ENCODE results near the gene PCDHA3.
A peak's percentile ranks its signal among the peaks of the same experiment; 100 is the strongest.
"Not testable (repeated sequence)": the region's sequence is repeated elsewhere in the genome, so short reads cannot be mapped to it uniquely, and the experiment has no call there.

PCDHA3 gene

GRCh38 chr5:140800816-140801493 is at the start of gene PCDHA3:
Gene PCDHA3, plus strand, starts transcription at chr5:140801057.
- no peak within 1 kb of the TSS for H3K27ac ChIP-seq (ENCODE audit: low read depth, low read length)
- no peak within 1 kb of the TSS for H3K9ac ChIP-seq (ENCODE audit: low read depth in 1 of 2, low read length in 2 of 2)
- H3K9me3 ChIP-seq (ENCODE audit: control insufficient read depth in 1 of 2, low read length in 2 of 2), result peaks cover 21 to 23% of the 10 kb centered on the region in 2 donors
- no peaks in the 10 kb centered on the region for H3K36me3 ChIP-seq (ENCODE audit: control insufficient read depth in 1 of 2, insufficient read depth in 2 of 2, low read length in 2 of 2)
- peak within 1 kb of the TSS; percentile 6 to 23 for H3K4me3 ChIP-seq (ENCODE audit: low read depth in 1 of 2, low read length in 2 of 2)
- H3K27me3 ChIP-seq (ENCODE audit: control insufficient read depth in 1 of 2, insufficient read depth in 2 of 2, low read length in 2 of 2), result no peaks in the 10 kb centered on the region
- H3K4me1 ChIP-seq (ENCODE audit: control insufficient read depth in 1 of 2, insufficient read depth in 2 of 2, low read length in 2 of 2), result no peaks in the 10 kb centered on the region

- Histone ChIP-seq H3K4me1 (ENCODE audit: control insufficient read depth in 1 of 2, insufficient read depth in 2 of 2, low read length in 2 of 2) (no peaks in the 10 kb centered on the region), H3K27ac (ENCODE audit: low read depth, low read length) (no peak overlapping the region), H3K9me3 (ENCODE audit: control insufficient read depth in 1 of 2, low read length in 2 of 2) (peaks cover 39 to 45% of the 10 kb centered on the region in 2 donors), H3K4me3 (ENCODE audit: low read depth in 1 of 2, low read length in 2 of 2) (no peak overlapping the region), H3K9ac (ENCODE audit: low read depth in 1 of 2, low read length in 2 of 2) (no peak overlapping the region), H3K36me3 (ENCODE audit: control insufficient read depth in 1 of 2, insufficient read depth in 2 of 2, low read length in 2 of 2) (no peaks in the 10 kb centered on the region), H3K27me3 (ENCODE audit: control insufficient read depth in 1 of 2, insufficient read depth in 2 of 2, low read length in 2 of 2) (no peaks in the 10 kb centered on the region)
Observed at GRCh38 chr5:140753561-140753960, 47.3 kb upstream of the PCDHA3 start.

GRCh38 chr5:140764177-140764973 is 36.5 kb upstream of the PCDHA3 start:
- Histone ChIP-seq H3K9ac (ENCODE audit: low read depth in 1 of 2, low read length in 2 of 2) (no peak overlapping the region), H3K4me3 (ENCODE audit: low read depth in 1 of 2, low read length in 2 of 2) (no peak overlapping the region), H3K36me3 (ENCODE audit: control insufficient read depth in 1 of 2, insufficient read depth in 2 of 2, low read length in 2 of 2) (no peaks in the 10 kb centered on the region), H3K27me3 (ENCODE audit: control insufficient read depth in 1 of 2, insufficient read depth in 2 of 2, low read length in 2 of 2) (no peaks in the 10 kb centered on the region), H3K9me3 (ENCODE audit: control insufficient read depth in 1 of 2, low read length in 2 of 2) (peaks cover 53 to 66% of the 10 kb centered on the region in 2 donors), H3K4me1 (ENCODE audit: control insufficient read depth in 1 of 2, insufficient read depth in 2 of 2, low read length in 2 of 2) (no peaks in the 10 kb centered on the region), H3K27ac (ENCODE audit: low read depth, low read length) (no peak overlapping the region)

- peaks cover 55 to 78% of the 10 kb centered on the region in 2 donors for H3K9me3 ChIP-seq (ENCODE audit: control insufficient read depth in 1 of 2, low read length in 2 of 2)
Observed at GRCh38 chr5:140767444-140767843, 33.4 kb upstream of the PCDHA3 start.

GRCh38 chr5:140780512-140780911 is 20.3 kb upstream of the PCDHA3 start:
- Histone ChIP-seq H3K27ac (ENCODE audit: low read depth, low read length) (no peak overlapping the region), H3K36me3 (ENCODE audit: control insufficient read depth in 1 of 2, insufficient read depth in 2 of 2, low read length in 2 of 2) (no peaks in the 10 kb centered on the region), H3K9me3 (ENCODE audit: control insufficient read depth in 1 of 2, low read length in 2 of 2) (peaks cover 30 to 35% of the 10 kb centered on the region in 2 donors), H3K4me1 (ENCODE audit: control insufficient read depth in 1 of 2, insufficient read depth in 2 of 2, low read length in 2 of 2) (no peaks in the 10 kb centered on the region), H3K4me3 (ENCODE audit: low read depth in 1 of 2, low read length in 2 of 2) (no peak overlapping the region), H3K27me3 (ENCODE audit: control insufficient read depth in 1 of 2, insufficient read depth in 2 of 2, low read length in 2 of 2) (no peaks in the 10 kb centered on the region), H3K9ac (ENCODE audit: low read depth in 1 of 2, low read length in 2 of 2) (no peak overlapping the region)

More at GRCh38 chr5:140767444-140767843, 33.4 kb upstream of the PCDHA3 start:
- H3K9ac ChIP-seq (ENCODE audit: low read depth in 1 of 2, low read length in 2 of 2), result no peak overlapping the region
- H3K27ac ChIP-seq (ENCODE audit: low read depth, low read length), result no peak overlapping the region
- no peak overlapping the region for H3K4me3 ChIP-seq (ENCODE audit: low read depth in 1 of 2, low read length in 2 of 2)
- H3K27me3 ChIP-seq (ENCODE audit: control insufficient read depth in 1 of 2, insufficient read depth in 2 of 2, low read length in 2 of 2), result no peaks in the 10 kb centered on the region
- H3K4me1 ChIP-seq (ENCODE audit: control insufficient read depth in 1 of 2, insufficient read depth in 2 of 2, low read length in 2 of 2), result no peaks in the 10 kb centered on the region
- H3K36me3 ChIP-seq (ENCODE audit: control insufficient read depth in 1 of 2, insufficient read depth in 2 of 2, low read length in 2 of 2), result no peaks in the 10 kb centered on the region

- peaks cover 37 to 45% of the 10 kb centered on the region in 2 donors for H3K9me3 ChIP-seq (ENCODE audit: control insufficient read depth in 1 of 2, low read length in 2 of 2)
- no peaks in the 10 kb centered on the region for H3K36me3 ChIP-seq (ENCODE audit: control insufficient read depth in 1 of 2, insufficient read depth in 2 of 2, low read length in 2 of 2)
- no peak within 1 kb of the TSS for H3K4me3 ChIP-seq (ENCODE audit: low read depth in 1 of 2, low read length in 2 of 2)
- H3K4me1 ChIP-seq (ENCODE audit: control insufficient read depth in 1 of 2, insufficient read depth in 2 of 2, low read length in 2 of 2), result no peaks in the 10 kb centered on the region
- no peak within 1 kb of the TSS for H3K27ac ChIP-seq (ENCODE audit: low read depth, low read length)
- H3K9ac ChIP-seq (ENCODE audit: low read depth in 1 of 2, low read length in 2 of 2), result no peak within 1 kb of the TSS
- no peaks in the 10 kb centered on the region for H3K27me3 ChIP-seq (ENCODE audit: control insufficient read depth in 1 of 2, insufficient read depth in 2 of 2, low read length in 2 of 2)
Observed at GRCh38 chr5:140785905-140786686, 14.8 kb upstream of the PCDHA3 start, which contains the start of gene PCDHA1. Gene PCDHA1, plus strand, starts transcription at chr5:140786140.

- not testable (repeated sequence) for H3K4me1 ChIP-seq (ENCODE audit: control insufficient read depth in 1 of 2, insufficient read depth in 2 of 2, low read length in 2 of 2); H3K27ac ChIP-seq (ENCODE audit: low read depth, low read length); H3K27me3 ChIP-seq (ENCODE audit: control insufficient read depth in 1 of 2, insufficient read depth in 2 of 2, low read length in 2 of 2); H3K9ac ChIP-seq (ENCODE audit: low read depth in 1 of 2, low read length in 2 of 2); H3K4me3 ChIP-seq (ENCODE audit: low read depth in 1 of 2, low read length in 2 of 2); H3K36me3 ChIP-seq (ENCODE audit: control insufficient read depth in 1 of 2, insufficient read depth in 2 of 2, low read length in 2 of 2)
- peaks cover 35 to 38% of the 10 kb centered on the region in 2 donors for H3K9me3 ChIP-seq (ENCODE audit: control insufficient read depth in 1 of 2, low read length in 2 of 2)
Observed at GRCh38 chr5:140787422-140787821, 13.4 kb upstream of the PCDHA3 start.

GRCh38 chr5:140787849-140788504 is 12.9 kb upstream of the PCDHA3 start:
- H3K9me3 ChIP-seq (ENCODE audit: control insufficient read depth in 1 of 2, low read length in 2 of 2), result peaks cover 29 to 37% of the 10 kb centered on the region in 2 donors
- not testable (repeated sequence) for H3K27me3 ChIP-seq (ENCODE audit: control insufficient read depth in 1 of 2, insufficient read depth in 2 of 2, low read length in 2 of 2); H3K36me3 ChIP-seq (ENCODE audit: control insufficient read depth in 1 of 2, insufficient read depth in 2 of 2, low read length in 2 of 2); H3K27ac ChIP-seq (ENCODE audit: low read depth, low read length); H3K4me3 ChIP-seq (ENCODE audit: low read depth in 1 of 2, low read length in 2 of 2); H3K4me1 ChIP-seq (ENCODE audit: control insufficient read depth in 1 of 2, insufficient read depth in 2 of 2, low read length in 2 of 2); H3K9ac ChIP-seq (ENCODE audit: low read depth in 1 of 2, low read length in 2 of 2)

- Histone ChIP-seq H3K9me3 (ENCODE audit: control insufficient read depth in 1 of 2, low read length in 2 of 2) (peaks cover 28 to 37% of the 10 kb centered on the region in 2 donors), H3K27ac (ENCODE audit: low read depth, low read length) (no peak overlapping the region), H3K4me3 (ENCODE audit: low read depth in 1 of 2, low read length in 2 of 2) (no peak overlapping the region), H3K27me3 (ENCODE audit: control insufficient read depth in 1 of 2, insufficient read depth in 2 of 2, low read length in 2 of 2) (no peaks in the 10 kb centered on the region), H3K4me1 (ENCODE audit: control insufficient read depth in 1 of 2, insufficient read depth in 2 of 2, low read length in 2 of 2) (no peaks in the 10 kb centered on the region), H3K36me3 (ENCODE audit: control insufficient read depth in 1 of 2, insufficient read depth in 2 of 2, low read length in 2 of 2) (no peaks in the 10 kb centered on the region), H3K9ac (ENCODE audit: low read depth in 1 of 2, low read length in 2 of 2) (no peak overlapping the region)
Observed at GRCh38 chr5:140791089-140791488, 9.8 kb upstream of the PCDHA3 start.
